Smooth muscle cell of the brain vasculature (primary cell): ENCODE data around the gene CCDC120.

Experiments used
- DNase-seq: peaks from one replicate; pipeline ENCODE4 v3.0.0-alpha.2; 2012; ENCODE audit warnings: low read depth, low spot score

CCDC120 gene

GRCh38 chrX:49100704-49101628 lies 42.2 kb downstream of the CCDC120 start:
- peak; percentile 61 for DNase-seq

GRCh38 chrX:49101629-49101984 lies 42.8 kb downstream of the CCDC120 start:
- no peak for DNase-seq

GRCh38 chrX:49102190-49102589 lies 43.4 kb downstream of the CCDC120 start:
- no peak for DNase-seq

DNA sequence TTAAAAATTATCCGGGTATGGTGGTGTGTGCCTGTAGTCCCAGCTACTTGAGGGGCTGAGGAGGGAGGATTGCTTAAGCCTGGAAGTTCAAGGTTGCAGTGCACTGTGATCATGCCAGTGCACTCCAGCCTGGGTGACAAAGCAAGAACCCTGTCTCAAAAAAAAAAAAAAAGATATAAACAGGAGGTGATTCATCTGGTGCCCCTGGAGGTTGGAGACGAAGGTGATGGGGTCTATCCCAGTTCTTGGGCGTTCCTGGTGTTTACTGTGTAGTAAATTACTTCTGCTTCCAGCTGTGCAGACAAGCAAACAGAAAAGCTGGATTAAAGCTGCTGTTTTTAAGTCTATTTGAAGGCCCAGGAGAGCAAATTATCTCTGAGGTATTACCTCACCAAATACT lies 44.8 kb downstream of the CCDC120 start:
- DNase-seq: no peak

GRCh38 chrX:49106296-49106695 lies 47.5 kb downstream of the CCDC120 start:
- DNase-seq: no peak

- no peak for DNase-seq
Observed at GRCh38 chrX:49106930-49107329, 48.1 kb downstream of the CCDC120 start.

GRCh38 chrX:49108641-49109040 lies 49.8 kb downstream of the CCDC120 start:
- DNase-seq: no peak

GRCh38 chrX:49110417-49110816 lies 51.6 kb downstream of the CCDC120 start:
- no peak for DNase-seq

GRCh38 chrX:49111791-49112190 lies 53.0 kb downstream of the CCDC120 start:
- no peak for DNase-seq

GRCh38 chrX:49116076-49116475 lies 57.3 kb downstream of the CCDC120 start:
- DNase-seq: no peak

- DNase-seq: no peak
Observed at GRCh38 chrX:49116716-49117115, 57.9 kb downstream of the CCDC120 start.

DNA sequence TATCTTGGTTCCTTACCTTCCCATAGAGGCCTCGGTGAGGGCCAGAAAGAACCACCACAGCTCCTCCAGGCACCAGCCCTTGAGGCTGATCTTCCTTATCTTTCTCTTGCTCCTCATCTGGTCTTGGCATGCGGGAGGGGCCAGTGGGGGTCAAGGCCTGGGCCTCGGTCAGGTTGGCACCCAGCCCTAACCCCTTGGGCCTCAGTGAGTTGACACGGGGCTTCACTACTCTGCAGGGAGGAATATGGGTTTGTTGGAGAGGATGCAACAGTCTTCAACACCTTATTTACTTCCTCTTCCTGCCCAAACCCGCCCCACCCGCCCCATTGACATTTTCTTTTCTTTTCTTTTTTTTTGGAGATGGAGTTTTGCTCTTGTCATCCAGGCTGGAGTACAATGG lies 58.8 kb downstream of the CCDC120 start:
- DNase-seq: no peak
